K562 (cell line): ENCODE results near the gene DERL3. TPM values are rescaled to one million over a fixed set of nuclear protein-coding genes. Genes with fewer than 3 reads are reported as not detected.

Experiments
- MNT ChIP-seq, 2 experiments: fragments of 450-650 bp; conservative IDR thresholded peaks; 2 replicates each; pipeline ENCODE4 v1.6.1; 2017; ENCODE audit warnings: mild to moderate bottlenecking in 2 of 2, moderate library complexity in 2 of 2
- ZNF124 ChIP-seq: sonication (generic); formaldehyde crosslinking; IDR thresholded peaks from 2 replicates; pipeline ENCODE4 v1.8.1; 2022; ENCODE audit warnings: missing genetic modification reagents
- ZNF609 ChIP-seq: sonication (generic); formaldehyde crosslinking; IDR thresholded peaks from 2 replicates; pipeline ENCODE4 v1.8.1; 2023; ENCODE audit warnings: missing genetic modification reagents, mild to moderate bottlenecking, borderline replicate concordance
- polyA plus RNA-seq, 8 experiments: library from polyadenylated mRNA; depleted of rRNA in 4 of 8; stranded (reverse) in 5 of 8; unstranded in 3 of 8; fragments of >200 nt; fragmentation: Nextera tagmentation in 2 of 8; fragmentation: Illumina TruSeq in 1 of 8; extraction: Ambion mirVana in 2 of 8; extraction: Trizol in 1 of 8; gene quantifications; 2 replicates each; pipeline versions ENCODE4 v1.2.1 to v1.2.3, GENCODE V29; 2011 to 2014; ENCODE audit warnings: inconsistent platforms in 1 of 8, missing spikeins in 1 of 8
- total RNA-seq, 7 experiments: library from RNA; depleted of rRNA in 6 of 7; stranded (reverse); fragments of >200 nt in 6 of 7; fragmentation: Illumina TruSeq in 2 of 7; extraction: Trizol in 2 of 7; gene quantifications; 2 replicates each; pipeline versions ENCODE4 v1.2.1 to v1.2.3, GENCODE V29; 2011 to 2021; ENCODE audit warnings: low replicate concordance in 1 of 7

DERL3 gene
- total and polyA plus RNA-seq, 9 of the 15 experiments (the other 6 are each of a cell fraction or from before 2014, with no cell fraction given) = 1.3 to 12.4 (median 4.8) TPM

GRCh38 chr22:23786752-23787599 is 51.8 kb downstream of the DERL3 start, which contains the start of gene SMARCB1 (continued):
- TF ChIP-seq ZNF609 (CRISPR knock-in tag) (no peak), ZNF124 (no peak), MNT (conservative IDR thresholded peaks at IDR 0.05) (peak in 1 of 2 experiments; percentile 53; a peak in 3 of 4 replicates)
